Right cardiac atrium (tissue), 5 donors: ENCODE results near the gene GULP1. TPM values are rescaled to one million over a fixed set of nuclear protein-coding genes. Genes with fewer than 3 reads are reported as not detected.

Experiments
- ATAC-seq, 2 donors: fragments of 200-7000 bp; cut with Tn5 transposase; one replicate each; pipeline versions ENCODE4 v1.8.0 to v1.9.1; 2020; ENCODE audit warnings: moderate library complexity in 2 of 2, mild to moderate bottlenecking in 1 of 2
- DNase-seq, 3 donors: peaks; one replicate each; pipeline ENCODE4 v3.0.0-alpha.2; 2020
- H3K27ac ChIP-seq: one replicate; pipeline ENCODE4 v1.5.1; 2013; ENCODE audit warnings: mild to moderate bottlenecking, low read length, control low read depth, moderate library complexity
- H3K27me3 ChIP-seq: one replicate; pipeline ENCODE4 v1.6.1; 2013; ENCODE audit not compliant: control insufficient read depth, insufficient read depth
- H3K4me1 ChIP-seq: one replicate; pipeline ENCODE4 v1.6.1; 2013; ENCODE audit warnings: low read length; ENCODE audit not compliant: control insufficient read depth, insufficient read depth
- H3K4me3 ChIP-seq: one replicate; pipeline ENCODE4 v1.5.1; 2013; ENCODE audit warnings: low read length, control low read depth
- H3K9me3 ChIP-seq: one replicate; pipeline ENCODE4 v1.6.1; 2013; ENCODE audit warnings: low read length; ENCODE audit not compliant: control insufficient read depth
- WGBS: extraction: QIAGEN DNeasy Blood & Tissue Kit; methylation state at CpG from one replicate; pipeline ENCODE4 v1.1.7; 2013; 5-methylcytosine and 5-hydroxymethylcytosine counted together
- intact Hi-C, 4 donors: fragments of 100-400 bp; cut with DNase I; formaldehyde crosslinking; loops; one replicate each; pipeline versions ENCODE4 v1.11.0 to v1.14.0; 2022 to 2023
- polyA plus RNA-seq: library from polyadenylated mRNA; stranded (reverse); fragments of 200-250 nt; gene quantifications from one replicate; pipeline ENCODE4 v1.2.3, GENCODE V29; 2013
- total RNA-seq, 4 donors: library from RNA; stranded (reverse); fragmentation: NEBNext Ultra II Directional; extraction: Animal tissue kit (Norgen Biotek cat#: 25700); gene quantifications; one replicate each; pipeline ENCODE4 v1.2.1, GENCODE V29; 2021
- donor health status: healthy with polysubstance abuse.
- donor health status: DM: no; HTN: yes; CAD: no.
- donor health status: DM: no; HTN: no; CAD: no.
- donor health status: DM: no; HTN: yes; CAD: no; lungs with severe emphysema.
- donor health status: DM: yes; HTN: yes; CAD: no.

The GULP1 gene
- total and polyA plus RNA-seq, 5 donors = 3.5 to 14.4 (median 11.0) TPM

GRCh38 chr2:188481474-188481873 lies 189.8 kb downstream of the GULP1 start:
- H3K27me3 ChIP-seq = no peaks in the 10 kb centered on the region
- H3K9me3 ChIP-seq = no peaks in the 10 kb centered on the region
- WGBS = 91% methylated on average over 2 of the region's 2 CpGs
- ATAC-seq = no peak
- no peak overlapping the region for H3K4me3 ChIP-seq
- no peaks in the 10 kb centered on the region for H3K4me1 ChIP-seq
- H3K27ac ChIP-seq = no peak overlapping the region
- no peak for DNase-seq
- intact Hi-C loops = no loop called here

- DNase-seq (no peak), ATAC-seq (no peak)
- Histone ChIP-seq H3K27me3 (no peaks in the 10 kb centered on the region), H3K4me3 (no peak overlapping the region), H3K4me1 (no peaks in the 10 kb centered on the region), H3K27ac (no peak overlapping the region), H3K9me3 (no peaks in the 10 kb centered on the region)
- intact Hi-C loops = no loop called here
These were observed 193.8 kb downstream of the GULP1 start for GRCh38 chr2:188485496-188485895.

GRCh38 chr2:188492751-188493150 lies 201.1 kb downstream of the GULP1 start:
- Histone ChIP-seq H3K27ac (no peak overlapping the region), H3K4me3 (no peak overlapping the region), H3K9me3 (no peaks in the 10 kb centered on the region), H3K4me1 (no peaks in the 10 kb centered on the region), H3K27me3 (no peaks in the 10 kb centered on the region)
- intact Hi-C loops = no loop called here
- WGBS = 91% methylated on average over 4 of the region's 4 CpGs
- DNase-seq (no peak), ATAC-seq (no peak)

- no peak overlapping the region for H3K27ac ChIP-seq
- no peak for DNase-seq
- intact Hi-C loops = no loop called here
- no peaks in the 10 kb centered on the region for H3K27me3 ChIP-seq
- ATAC-seq = no peak
- H3K9me3 ChIP-seq = no peaks in the 10 kb centered on the region
- no peak overlapping the region for H3K4me3 ChIP-seq
- no peaks in the 10 kb centered on the region for H3K4me1 ChIP-seq
These were observed 203.2 kb downstream of the GULP1 start for GRCh38 chr2:188494906-188495305.

- WGBS = 81% methylated on average over 2 of the region's 2 CpGs
- no peak overlapping the region for H3K4me3 ChIP-seq
- H3K27me3 ChIP-seq = no peaks in the 10 kb centered on the region
- intact Hi-C loops = no loop called here
- no peaks in the 10 kb centered on the region for H3K4me1 ChIP-seq
- no peaks in the 10 kb centered on the region for H3K9me3 ChIP-seq
- DNase-seq = no peak
- H3K27ac ChIP-seq = no peak overlapping the region
- ATAC-seq = no peak
These were observed 204.3 kb downstream of the GULP1 start for GRCh38 chr2:188495969-188496431.

- WGBS = 94% methylated on average over 1 of the region's 1 CpG
- ATAC-seq (no peak), DNase-seq (no peak)
- Histone ChIP-seq H3K4me1 (no peaks in the 10 kb centered on the region), H3K27ac (no peak overlapping the region), H3K27me3 (no peaks in the 10 kb centered on the region), H3K4me3 (no peak overlapping the region), H3K9me3 (no peaks in the 10 kb centered on the region)
- intact Hi-C loops = no loop called here
These were observed 206.1 kb downstream of the GULP1 start for GRCh38 chr2:188497726-188498125.

GRCh38 chr2:188503975-188504374 lies 212.3 kb downstream of the GULP1 start:
- ATAC-seq (no peak), DNase-seq (no peak)
- Histone ChIP-seq H3K4me3 (no peak overlapping the region), H3K27ac (no peak overlapping the region), H3K4me1 (no peaks in the 10 kb centered on the region), H3K9me3 (no peaks in the 10 kb centered on the region), H3K27me3 (no peaks in the 10 kb centered on the region)
- intact Hi-C loops = loop anchor here in 1 of 4 donors (10.0 kb wide), 1 partner anchor 919 kb away; no protein-coding TSS in a partner anchor
- WGBS = 44% methylated on average over 1 of the region's 1 CpG

GRCh38 chr2:188506843-188507242 lies 215.2 kb downstream of the GULP1 start:
- Histone ChIP-seq H3K4me1 (no peaks in the 10 kb centered on the region), H3K27me3 (no peaks in the 10 kb centered on the region), H3K27ac (no peak overlapping the region), H3K4me3 (no peak overlapping the region), H3K9me3 (no peaks in the 10 kb centered on the region)
- 96% methylated on average over 1 of the region's 1 CpG for WGBS
- intact Hi-C loops = loop anchor here in 1 of 4 donors (10.0 kb wide), 1 partner anchor 922 kb away; no protein-coding TSS in a partner anchor
- DNase-seq = no peak
- no peak for ATAC-seq

- ATAC-seq (no peak), DNase-seq (no peak)
- H3K4me1 ChIP-seq = no peaks in the 10 kb centered on the region
- intact Hi-C loops = no loop called here
- no peaks in the 10 kb centered on the region for H3K27me3 ChIP-seq
- 42% methylated on average over 2 of the region's 2 CpGs for WGBS
- H3K4me3 ChIP-seq = no peak overlapping the region
- no peak overlapping the region for H3K27ac ChIP-seq
- H3K9me3 ChIP-seq = no peaks in the 10 kb centered on the region
These were observed 219.7 kb downstream of the GULP1 start for GRCh38 chr2:188511346-188511745.

GRCh38 chr2:188512456-188512855 lies 220.8 kb downstream of the GULP1 start:
- no peaks in the 10 kb centered on the region for H3K4me1 ChIP-seq
- H3K27ac ChIP-seq = no peak overlapping the region
- DNase-seq (no peak), ATAC-seq (peak; percentile 55 to 60)
- H3K9me3 ChIP-seq = no peaks in the 10 kb centered on the region
- no peak overlapping the region for H3K4me3 ChIP-seq
- WGBS = 9% methylated on average over 2 of the region's 2 CpGs
- intact Hi-C loops = no loop called here
- H3K27me3 ChIP-seq = no peaks in the 10 kb centered on the region

GRCh38 chr2:188515918-188516317 lies 224.2 kb downstream of the GULP1 start:
- no peaks in the 10 kb centered on the region for H3K27me3 ChIP-seq
- no peaks in the 10 kb centered on the region for H3K9me3 ChIP-seq
- ATAC-seq (no peak), DNase-seq (no peak)
- no peaks in the 10 kb centered on the region for H3K4me1 ChIP-seq
- no peak overlapping the region for H3K4me3 ChIP-seq
- 34% methylated on average over 1 of the region's 1 CpG for WGBS
- intact Hi-C loops = no loop called here
- no peak overlapping the region for H3K27ac ChIP-seq

GRCh38 chr2:188517549-188518215 lies 226.0 kb downstream of the GULP1 start:
- Histone ChIP-seq H3K27ac (no peak overlapping the region), H3K9me3 (no peaks in the 10 kb centered on the region), H3K4me1 (no peaks in the 10 kb centered on the region), H3K27me3 (no peaks in the 10 kb centered on the region), H3K4me3 (no peak overlapping the region)
- no peak for DNase-seq
- 74% methylated on average over 7 of the region's 7 CpGs for WGBS
- intact Hi-C loops = no loop called here
- ATAC-seq = no peak
